Stimulated activated CD8-positive, alpha-beta memory T cell treated with anti-CD3 and anti-CD28 coated beads, Interleukin-15, amount 100 ng/mL, for 4 hours (primary cell): Measurements from ENCODE around the gene OSBPL9.
"Not testable (repeated sequence)": the region's sequence is repeated elsewhere in the genome, so short reads cannot be mapped to it uniquely, and the experiment has no call there.

Experiments
- DNase-seq, 2 donors: peaks; one replicate each; pipeline ENCODE4 v3.0.0-alpha.2; 2020; ENCODE audit warnings: low read depth in 2 of 2

OSBPL9 gene

DNA sequence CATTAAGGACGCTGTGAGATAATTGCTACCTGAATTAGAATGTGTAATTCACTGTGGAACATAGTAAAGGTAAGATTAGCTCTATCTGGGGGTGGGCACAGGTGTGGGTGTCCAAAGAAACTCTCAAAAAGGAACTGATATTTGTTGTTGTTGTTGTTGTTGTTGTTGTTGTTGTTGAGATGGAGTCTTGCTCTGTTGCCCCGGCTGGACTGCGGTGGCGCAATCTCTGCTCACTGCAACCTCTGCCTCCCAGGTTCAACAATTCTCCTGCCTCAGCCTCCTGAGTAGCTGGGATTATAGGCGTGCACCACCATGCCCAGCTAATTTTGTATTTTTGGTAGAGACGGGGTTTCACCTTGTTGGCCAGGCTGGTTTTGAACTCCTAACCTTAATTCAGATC lies 6.8 kb upstream of the OSBPL9 start:
- not testable (repeated sequence) for DNase-seq

DNA sequence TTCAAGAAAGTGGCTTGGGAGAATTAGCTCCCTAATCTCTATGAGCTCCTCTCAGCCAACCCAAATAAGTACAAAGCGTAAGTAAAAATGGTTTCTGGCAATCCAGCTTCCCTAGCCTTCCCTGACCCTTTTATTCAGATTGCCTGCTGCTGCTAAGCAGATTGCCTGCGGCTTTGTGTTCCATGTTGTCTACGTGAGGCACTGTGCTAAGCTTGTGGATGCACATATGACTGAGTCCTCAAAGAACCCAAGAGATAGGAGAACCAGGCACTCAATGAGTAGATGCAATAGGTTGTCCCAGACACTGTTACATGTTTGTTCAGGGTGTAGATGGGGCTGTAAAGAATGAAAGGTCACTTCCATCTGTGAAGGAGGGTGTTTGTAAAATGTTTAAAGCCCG lies 6.3 kb upstream of the OSBPL9 start:
- no peak for DNase-seq

DNA sequence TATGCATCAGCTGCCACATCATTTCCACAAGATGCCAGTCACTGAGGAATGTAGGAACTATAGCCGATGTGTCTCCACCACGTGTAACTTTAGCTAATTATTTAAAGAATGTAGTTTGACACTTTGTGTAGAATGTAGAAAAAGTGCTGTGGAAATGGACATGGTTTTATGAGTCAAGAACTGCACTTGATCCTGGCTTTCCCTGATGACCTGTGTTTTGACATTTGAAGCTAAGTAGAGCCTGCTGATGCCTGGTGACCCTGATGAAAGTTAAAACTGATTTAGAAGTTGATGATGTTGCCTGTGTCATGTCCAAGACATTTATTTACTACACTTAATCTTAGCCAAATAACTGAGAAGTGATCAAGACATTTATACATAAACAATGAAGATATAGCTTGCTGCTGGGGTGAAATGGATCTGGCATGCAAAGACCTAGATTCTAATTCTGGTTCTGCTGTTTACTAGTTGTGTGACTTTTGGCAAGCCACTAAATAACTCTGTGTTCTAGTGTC lies 4.4 kb upstream of the OSBPL9 start:
- DNase-seq = no peak

DNA sequence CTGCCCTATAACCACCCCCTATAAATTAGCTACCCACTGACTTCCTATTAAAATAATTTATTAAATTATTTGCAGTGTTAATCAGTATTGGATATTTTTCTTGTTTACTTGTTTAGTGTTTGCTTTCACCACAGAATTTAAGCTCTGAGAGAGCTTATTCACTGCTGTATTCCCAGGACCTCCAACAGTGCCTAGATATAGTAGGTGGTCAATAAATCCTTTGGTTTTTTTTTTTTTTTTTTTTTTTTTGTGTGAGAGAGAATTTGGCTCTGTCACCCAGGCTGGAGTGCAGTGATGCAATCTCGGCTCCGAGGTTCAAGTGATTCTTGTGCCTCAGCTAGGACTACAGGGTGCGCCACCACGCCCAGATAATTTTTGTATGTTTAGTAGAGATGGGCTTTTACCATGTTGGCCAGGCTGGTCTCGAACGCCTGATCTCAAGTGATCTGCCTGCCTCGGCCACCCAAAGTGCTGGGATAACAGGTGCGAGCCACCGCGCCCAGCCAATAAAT lies 1.1 kb upstream of the OSBPL9 start:
- no peak for DNase-seq

DNA sequence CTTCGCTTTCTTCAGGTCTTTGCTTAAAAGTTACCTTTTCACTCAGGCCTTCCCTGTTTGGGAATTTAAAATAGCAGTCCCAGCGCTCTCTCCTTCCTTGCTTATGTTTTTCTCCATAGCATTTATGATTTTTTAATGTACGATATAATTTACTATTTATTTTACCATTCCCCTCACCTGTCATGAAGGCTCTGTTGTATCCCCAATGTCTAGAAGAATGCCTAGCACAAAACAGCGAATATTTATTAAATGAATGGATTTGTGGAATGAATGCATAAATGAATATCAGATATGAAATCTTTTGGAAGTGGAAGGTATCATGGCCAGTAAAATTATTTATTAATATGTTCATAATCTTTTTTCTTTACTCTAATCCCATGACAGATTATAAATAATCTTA lies 402 bp upstream of the OSBPL9 start:
- DNase-seq = no peak

DNA sequence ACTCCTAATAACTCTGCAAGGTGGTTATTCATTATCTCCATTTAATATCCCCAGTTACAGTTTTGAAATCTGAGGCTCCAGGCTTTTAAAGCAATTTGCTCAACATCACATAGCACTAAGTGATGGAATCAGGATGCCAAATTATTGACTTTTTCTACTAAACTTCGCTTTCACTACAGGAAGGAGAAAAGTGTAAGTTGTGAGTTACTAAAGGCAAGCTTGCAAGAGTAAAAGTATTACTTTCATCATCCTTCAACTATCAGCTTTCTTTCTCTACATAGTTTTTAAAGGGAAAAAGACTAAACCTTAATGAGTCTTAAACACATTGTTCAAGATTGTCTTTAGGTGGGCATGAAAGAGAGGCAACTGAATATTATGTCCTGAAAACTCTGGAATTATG lies 1.8 kb downstream of the OSBPL9 start:
- DNase-seq = no peak

DNA sequence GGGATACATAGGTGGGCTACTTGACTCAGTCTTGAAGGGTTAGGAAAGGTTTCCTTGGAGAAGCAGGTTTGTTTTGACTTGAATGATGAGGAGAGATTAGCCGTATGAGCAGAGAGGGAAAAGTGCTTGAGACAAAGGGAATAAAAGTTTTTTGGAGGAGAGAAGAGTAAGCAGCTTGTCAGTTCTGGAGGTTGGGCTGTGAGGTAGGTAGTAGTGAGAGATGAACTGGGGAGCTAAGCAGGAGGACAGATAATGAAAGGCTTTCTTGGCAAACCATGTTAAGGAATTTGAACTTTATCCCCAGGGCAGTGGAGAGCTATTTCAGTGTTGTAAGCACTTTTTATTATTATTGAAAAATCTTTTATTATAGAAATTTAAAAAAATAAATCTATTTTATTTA lies 3.6 kb downstream of the OSBPL9 start:
- no peak for DNase-seq

DNA sequence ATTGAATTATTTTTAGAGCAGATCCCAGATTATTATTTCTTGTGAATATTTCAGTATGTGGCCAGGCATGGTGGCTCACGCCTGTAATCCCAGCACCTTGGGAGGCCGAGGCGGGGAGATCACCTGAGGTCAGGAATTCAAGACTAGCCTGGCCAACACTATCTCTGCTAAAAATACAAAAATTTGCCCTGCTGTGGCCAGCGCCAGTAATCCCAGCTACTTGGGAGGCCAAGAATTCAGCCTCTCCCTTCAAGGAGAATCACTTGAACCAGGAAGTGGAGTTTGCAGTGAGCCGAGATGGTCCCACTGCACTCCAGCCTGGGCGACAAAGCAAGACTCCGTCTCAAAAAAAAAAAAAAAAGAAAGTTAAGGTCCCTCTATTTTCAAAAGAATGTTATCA lies 4.3 kb downstream of the OSBPL9 start:
- no peak for DNase-seq

DNA sequence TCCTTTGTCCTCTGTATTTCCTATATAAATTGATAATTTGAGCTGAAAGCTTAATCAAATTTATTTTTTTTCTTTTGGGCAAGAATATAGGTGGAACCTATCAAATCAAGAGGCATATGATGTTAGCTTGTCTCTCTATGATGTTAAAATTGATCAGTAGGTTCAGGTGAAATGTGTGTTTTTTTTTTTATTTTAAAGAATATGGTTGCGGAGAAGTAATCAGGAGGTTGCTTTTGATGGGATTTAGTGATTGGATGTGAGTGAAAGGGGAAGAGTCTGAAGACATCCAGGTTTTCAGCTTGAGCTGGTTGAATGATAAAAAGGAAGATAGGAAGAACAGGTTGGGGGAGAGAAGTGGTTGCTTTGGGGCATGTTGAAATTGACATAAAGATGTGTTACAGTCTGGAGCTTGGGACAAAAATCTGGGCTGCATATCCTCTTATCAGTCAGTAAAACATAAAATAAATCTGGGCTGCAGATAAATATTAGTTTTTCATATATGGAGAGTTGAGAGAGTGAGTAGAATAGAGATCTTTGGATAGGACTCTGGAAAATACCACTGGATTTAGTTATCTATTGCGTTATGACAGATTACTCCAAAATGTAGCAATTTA lies 5.1 kb downstream of the OSBPL9 start:
- no peak for DNase-seq

DNA sequence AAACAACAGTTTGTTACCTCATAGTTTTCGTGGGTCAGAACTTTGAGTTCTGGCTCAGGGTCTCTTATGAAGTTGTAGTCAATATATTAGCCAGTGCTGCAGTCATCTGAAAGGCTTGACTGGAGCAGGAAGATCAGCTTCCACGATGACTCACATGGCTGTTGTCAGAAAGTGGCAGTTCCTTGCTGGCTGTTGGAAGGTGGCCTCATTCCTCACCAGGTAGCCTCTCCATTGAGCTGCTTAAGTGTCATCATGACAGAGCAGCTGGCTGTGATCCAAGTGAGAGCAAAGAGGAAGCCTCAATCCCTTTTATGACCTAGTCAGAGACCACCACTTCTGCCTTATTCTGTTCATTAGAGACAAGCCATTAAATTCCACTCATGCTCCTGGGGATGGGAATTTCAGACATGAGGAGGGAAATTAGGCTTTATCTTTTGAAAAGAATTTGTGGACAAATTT lies 5.6 kb downstream of the OSBPL9 start:
- DNase-seq = no peak

DNA sequence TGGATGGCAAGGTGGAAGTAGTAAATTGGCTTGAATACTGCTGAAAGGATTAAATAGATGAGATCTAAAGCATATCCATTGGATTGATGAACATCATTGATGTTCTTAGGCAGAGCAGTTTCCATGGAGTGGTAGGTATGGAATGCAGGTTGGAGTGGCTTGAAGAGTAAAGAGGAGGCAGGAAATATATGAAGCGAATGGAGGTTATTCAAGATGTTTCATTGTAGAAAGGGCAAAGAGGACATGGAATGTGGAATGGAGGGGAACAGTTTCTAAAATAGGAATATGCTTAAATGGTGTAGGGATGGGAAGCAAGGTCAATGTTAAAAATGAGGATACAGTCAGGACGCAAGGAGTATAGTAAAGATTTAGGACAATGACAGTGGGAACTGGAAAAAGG lies 6.1 kb downstream of the OSBPL9 start:
- no peak for DNase-seq

DNA sequence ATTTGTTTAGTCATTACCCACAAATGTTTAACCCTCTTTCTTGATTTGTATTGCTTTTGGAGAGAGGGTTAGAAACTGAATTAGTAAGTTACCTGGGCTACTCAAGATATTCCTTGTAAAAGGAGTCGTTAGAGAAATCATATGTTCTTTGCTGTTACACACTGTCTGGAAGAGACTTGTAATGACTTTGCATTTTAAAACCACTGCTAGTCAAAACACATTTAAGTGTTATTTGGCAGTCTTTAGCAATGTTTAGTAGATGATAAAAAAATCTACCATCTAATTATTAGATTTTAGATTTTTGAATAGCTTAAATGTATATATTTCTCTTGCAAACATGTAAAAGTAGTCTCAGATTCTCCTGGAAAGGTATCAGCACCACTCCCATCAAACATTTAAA lies 6.6 kb downstream of the OSBPL9 start:
- DNase-seq = no peak

DNA sequence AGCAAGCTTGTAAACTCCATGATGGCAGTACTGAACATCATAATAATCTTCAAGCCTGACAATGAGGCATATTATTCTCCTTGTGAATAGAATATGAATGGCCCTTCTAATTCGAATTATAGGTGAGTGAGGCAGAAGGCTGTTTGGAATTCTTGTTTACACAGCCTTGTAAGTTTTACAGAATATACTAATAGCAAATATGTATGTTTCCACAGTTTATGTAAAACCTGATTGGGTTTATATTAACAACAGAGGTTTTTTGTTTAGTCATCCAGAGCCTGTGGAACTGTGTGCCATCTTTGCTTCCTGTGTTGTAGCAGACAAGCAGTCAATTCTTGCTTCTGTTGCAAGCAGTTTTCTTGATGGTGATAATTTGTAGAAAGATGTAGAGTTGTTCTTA lies 8.0 kb downstream of the OSBPL9 start:
- no peak for DNase-seq

DNA sequence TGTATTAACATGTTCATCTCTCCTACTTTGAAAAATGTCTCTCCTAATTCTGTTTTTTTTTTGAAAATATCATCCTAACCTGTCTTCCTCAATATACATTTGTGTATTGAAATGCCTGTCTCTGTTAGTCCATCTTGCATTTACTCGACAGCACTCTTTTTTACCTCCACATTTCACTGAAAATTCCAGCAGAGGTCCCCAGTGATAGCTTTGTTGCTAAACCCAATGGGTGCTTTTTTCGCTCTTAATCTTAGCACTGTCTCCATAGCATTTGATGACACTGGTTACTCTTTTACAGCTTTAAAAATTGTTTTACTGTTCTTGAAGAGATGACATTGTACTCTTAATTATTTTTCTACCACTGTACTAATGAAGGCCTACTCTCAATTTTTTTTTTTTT lies 10.8 kb downstream of the OSBPL9 start:
- DNase-seq = no peak

DNA sequence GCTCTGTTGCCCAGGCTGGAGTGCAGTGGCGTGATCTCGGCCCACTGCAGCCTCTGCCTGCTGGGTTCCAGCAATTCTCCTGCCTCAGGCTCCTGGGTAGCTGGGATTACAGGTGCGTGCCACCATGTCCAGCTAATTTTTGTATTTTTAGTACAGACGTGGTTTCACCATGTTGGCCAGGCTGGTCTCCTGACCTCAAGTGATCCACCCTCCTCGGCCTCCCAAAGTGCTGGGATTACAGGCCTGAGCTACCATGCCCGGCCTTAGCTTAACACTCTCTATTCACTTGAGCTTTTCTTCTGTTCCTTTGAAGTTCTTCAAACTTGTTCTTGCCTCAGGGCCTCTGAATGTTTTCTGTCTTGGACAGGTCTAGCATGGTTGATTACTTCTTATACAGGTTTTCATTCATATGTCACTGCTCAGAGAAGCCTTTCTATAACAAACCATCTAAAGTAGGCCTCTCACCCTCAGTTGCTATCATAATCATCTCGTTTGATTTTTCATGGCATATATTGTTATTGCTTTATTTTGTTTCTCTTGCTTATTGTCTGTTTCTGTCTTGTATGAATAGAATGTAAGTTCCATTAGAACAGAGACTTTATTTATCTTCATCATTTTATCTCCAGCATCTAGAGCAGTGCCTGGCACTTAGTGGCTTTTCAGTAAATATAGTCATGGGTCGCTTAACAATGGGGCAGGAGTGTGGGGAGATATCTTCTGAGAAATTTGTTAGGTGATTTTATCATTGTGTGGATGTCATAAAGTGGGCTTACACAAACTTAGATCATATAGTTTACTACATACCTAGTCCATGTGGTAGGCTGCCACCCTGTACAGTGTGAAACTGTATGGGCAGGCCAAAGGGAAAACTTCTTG lies 12.1 kb downstream of the OSBPL9 start:
- DNase-seq = no peak

DNA sequence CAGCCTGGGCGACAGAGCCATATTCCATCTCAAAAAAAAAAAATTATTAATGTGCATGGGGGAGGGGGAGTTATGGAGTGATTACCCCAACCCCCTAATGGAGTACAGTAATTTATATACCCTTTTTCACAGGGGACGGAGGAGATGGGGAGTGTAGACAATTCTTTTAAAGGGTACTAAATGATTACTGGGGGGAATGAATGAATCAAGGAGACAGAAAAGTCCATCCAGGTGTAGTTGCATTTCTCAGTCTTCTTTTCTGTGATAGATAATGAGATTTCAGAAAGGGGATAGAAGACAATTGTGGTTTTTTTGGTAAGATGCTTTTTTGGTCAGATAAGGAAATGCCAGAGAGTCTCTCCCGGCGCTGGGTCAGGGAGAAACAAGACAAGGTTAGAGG lies 13.0 kb downstream of the OSBPL9 start:
- no peak for DNase-seq

DNA sequence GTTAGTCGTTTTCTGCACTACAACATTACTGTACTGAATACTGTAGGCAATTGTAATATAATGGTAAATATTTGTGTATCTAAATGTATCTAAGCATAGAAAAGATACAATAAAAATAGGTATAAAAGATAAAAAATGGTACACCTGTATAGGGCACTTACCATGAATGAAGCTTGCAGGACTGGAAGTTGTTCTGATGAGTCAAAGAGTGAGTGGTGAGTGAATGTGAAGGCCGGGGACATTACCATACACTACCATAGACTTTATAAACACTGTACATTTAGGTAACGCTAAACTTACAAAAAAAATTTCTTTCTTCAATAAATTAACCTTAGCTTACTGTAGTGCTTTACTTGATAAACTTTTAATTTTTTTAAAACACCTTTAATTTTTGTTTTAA lies 13.5 kb downstream of the OSBPL9 start:
- DNase-seq = no peak

DNA sequence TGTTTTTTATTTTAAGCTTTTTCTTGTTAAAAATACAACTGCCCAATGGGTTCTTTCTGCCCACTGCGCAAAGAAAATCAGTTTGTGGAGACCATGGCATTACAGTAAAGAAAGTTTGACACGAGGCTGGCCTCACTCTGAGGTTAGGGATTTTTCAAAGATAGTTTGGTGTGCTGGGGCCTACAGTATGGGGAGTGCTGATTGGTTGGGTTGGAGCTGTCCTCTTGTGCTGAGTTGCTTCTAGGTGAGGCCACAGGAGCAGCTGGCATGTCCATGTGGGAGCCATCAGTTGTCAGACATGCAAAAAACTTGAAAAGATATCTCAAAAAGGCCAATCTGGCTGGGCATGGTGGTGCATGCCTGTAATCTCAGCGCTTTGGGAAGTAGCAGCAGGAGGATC lies 14.0 kb downstream of the OSBPL9 start:
- DNase-seq = no peak

DNA sequence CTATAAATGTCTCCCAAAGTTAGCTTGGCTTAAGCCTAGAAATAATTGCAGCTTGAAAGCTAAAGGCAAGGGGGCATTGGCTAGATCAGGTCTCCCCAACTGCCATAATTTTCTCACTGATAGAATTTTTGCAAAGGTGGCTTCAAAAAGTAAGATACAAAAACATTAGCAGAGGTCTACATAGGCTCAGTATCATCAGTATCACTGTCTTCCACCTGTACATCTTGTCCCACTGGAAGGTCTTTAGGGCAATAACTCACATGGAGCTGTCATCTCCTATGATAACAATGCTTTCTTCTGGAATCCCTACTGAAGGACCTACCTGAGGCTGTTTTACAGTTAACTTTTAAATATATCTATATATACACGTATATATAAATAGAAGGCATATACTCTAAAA lies 14.9 kb downstream of the OSBPL9 start:
- DNase-seq = no peak

DNA sequence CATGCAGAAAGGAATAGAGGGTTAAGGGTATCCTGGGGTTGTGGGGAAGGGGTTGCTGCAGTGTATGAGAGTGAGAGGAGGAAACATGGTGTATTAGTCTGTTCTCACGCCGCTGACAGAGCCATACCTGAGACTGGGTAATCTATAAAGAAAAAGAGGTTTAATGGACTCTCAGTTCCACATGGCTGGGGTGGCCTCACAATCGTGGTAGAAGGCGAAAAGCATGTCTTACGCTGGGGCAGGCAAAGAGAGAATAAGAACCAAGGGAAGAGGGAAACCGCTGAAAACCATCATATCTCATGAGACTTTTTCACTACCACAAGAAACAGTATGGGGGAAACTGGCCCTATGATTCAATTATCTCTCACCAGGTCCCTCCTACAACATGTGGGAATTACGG lies 17.7 kb downstream of the OSBPL9 start:
- DNase-seq = no peak

DNA sequence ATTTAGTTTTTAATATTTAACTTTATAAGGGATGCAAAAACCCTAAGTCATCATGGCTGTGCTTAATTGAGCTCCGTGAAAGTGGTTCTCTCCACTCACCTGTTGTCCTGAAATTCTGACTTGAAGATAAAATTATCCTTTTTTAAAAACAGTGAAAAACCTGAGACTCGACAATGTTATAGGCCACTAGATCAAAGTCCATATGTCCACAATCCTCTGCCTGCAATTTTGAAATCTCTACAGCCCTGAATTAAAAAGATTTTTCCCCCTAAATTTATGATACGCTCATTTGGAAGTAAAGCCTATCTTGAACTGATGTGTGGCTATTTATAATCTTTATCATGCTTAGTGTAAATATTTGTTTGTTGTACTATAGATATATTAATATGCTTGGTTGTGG lies 18.7 kb downstream of the OSBPL9 start:
- DNase-seq = no peak

DNA sequence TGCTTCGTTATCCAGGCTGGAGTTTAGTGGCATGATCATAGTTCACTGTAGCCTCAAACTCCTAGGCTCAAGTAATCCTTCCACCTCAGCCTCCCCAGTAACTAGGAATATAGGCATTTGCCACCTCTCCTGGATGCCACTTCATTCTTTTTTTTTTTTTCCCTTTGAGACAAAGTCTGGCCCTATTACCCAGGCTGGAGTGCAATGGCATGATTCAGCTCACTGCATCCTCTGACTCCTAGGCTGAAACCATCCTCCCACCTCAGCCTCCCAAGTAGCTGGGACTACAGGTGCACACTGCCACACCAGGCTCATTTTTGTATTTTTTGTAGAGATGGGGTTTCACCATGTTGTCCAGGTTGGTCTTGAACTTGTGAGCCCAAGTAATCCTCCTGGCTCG lies 19.3 kb downstream of the OSBPL9 start:
- no peak for DNase-seq
